Right cardiac atrium (tissue), 5 donors: ENCODE data around the gene COG2. TPM values are rescaled to one million over a fixed set of nuclear protein-coding genes. Genes with fewer than 3 reads are reported as not detected.

ENCODE experiments used
- ATAC-seq, 2 donors: fragments of 200-7000 bp; cut with Tn5 transposase; one replicate each; pipeline versions ENCODE4 v1.8.0 to v1.9.1; 2020; ENCODE audit warnings: moderate library complexity in 2 of 2, mild to moderate bottlenecking in 1 of 2
- DNase-seq, 3 donors: peaks; one replicate each; pipeline ENCODE4 v3.0.0-alpha.2; 2020
- H3K27ac ChIP-seq: one replicate; pipeline ENCODE4 v1.5.1; 2013; ENCODE audit warnings: mild to moderate bottlenecking, low read length, control low read depth, moderate library complexity
- H3K27me3 ChIP-seq: one replicate; pipeline ENCODE4 v1.6.1; 2013; ENCODE audit not compliant: control insufficient read depth, insufficient read depth
- H3K4me1 ChIP-seq: one replicate; pipeline ENCODE4 v1.6.1; 2013; ENCODE audit warnings: low read length; ENCODE audit not compliant: control insufficient read depth, insufficient read depth
- H3K4me3 ChIP-seq: one replicate; pipeline ENCODE4 v1.5.1; 2013; ENCODE audit warnings: low read length, control low read depth
- H3K9me3 ChIP-seq: one replicate; pipeline ENCODE4 v1.6.1; 2013; ENCODE audit warnings: low read length; ENCODE audit not compliant: control insufficient read depth
- WGBS: extraction: QIAGEN DNeasy Blood & Tissue Kit; methylation state at CpG from one replicate; pipeline ENCODE4 v1.1.7; 2013; 5-methylcytosine and 5-hydroxymethylcytosine counted together
- intact Hi-C, 4 donors: fragments of 100-400 bp; cut with DNase I; formaldehyde crosslinking; loops; one replicate each; pipeline versions ENCODE4 v1.11.0 to v1.14.0; 2022 to 2023
- polyA plus RNA-seq: library from polyadenylated mRNA; stranded (reverse); fragments of 200-250 nt; gene quantifications from one replicate; pipeline ENCODE4 v1.2.3, GENCODE V29; 2013
- total RNA-seq, 4 donors: library from RNA; stranded (reverse); fragmentation: NEBNext Ultra II Directional; extraction: Animal tissue kit (Norgen Biotek cat#: 25700); gene quantifications; one replicate each; pipeline ENCODE4 v1.2.1, GENCODE V29; 2021
- donor health status: healthy with polysubstance abuse.
- donor health status: DM: no; HTN: yes; CAD: no.
- donor health status: DM: no; HTN: no; CAD: no.
- donor health status: DM: no; HTN: yes; CAD: no; lungs with severe emphysema.
- donor health status: DM: yes; HTN: yes; CAD: no.

The COG2 gene
- total and polyA plus RNA-seq, 5 donors, result 19.4 to 43.9 (median 39.2) TPM

DNA sequence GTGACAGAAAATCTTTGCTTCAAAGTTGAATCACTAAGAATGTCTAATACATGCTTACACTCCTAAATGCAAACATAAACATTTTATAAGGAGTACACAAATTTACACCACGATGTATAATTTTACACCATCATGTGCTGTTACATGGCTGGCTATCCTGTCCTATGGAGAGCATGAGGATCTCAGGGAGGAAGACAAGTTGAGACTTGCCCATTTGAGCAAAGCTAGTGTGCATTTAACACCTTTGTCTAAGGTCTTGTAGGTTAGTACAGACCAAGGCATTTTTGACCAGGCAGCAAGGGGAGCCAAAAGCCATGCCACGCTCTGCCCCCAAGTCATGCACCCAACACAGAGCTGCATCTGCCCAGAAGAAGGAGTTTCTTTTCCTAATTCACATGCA is 14.5 kb upstream of the COG2 start:
- H3K27ac ChIP-seq, result no peak overlapping the region
- ATAC-seq (no peak), DNase-seq (no peak)
- no peaks in the 10 kb centered on the region for H3K4me1 ChIP-seq
- no peaks in the 10 kb centered on the region for H3K27me3 ChIP-seq
- WGBS, result 92% methylated on average over 2 of the region's 2 CpGs
- intact Hi-C loops, result no loop called here
- no peaks in the 10 kb centered on the region for H3K9me3 ChIP-seq
- H3K4me3 ChIP-seq, result no peak overlapping the region

DNA sequence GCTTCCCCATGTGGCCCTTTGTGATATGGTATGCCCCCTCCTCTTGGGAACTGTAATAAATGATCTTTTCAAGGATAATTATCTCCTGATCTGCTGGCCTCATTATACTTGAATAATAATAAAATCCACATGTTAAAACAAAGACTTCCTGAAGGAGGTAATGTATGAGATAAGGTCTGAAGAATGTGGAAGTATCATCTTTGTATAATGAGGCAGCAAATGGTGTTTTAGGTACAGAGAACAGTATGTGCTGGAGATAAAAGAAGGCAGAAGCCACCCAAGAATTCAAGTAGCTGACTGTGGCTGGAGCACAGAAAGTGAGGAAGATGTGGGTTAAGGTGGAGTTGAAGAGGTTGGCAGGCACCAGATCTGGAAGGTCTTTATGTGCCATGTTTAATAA is 12.8 kb upstream of the COG2 start:
- no peaks in the 10 kb centered on the region for H3K9me3 ChIP-seq
- no peak overlapping the region for H3K27ac ChIP-seq
- H3K4me3 ChIP-seq, result no peak overlapping the region
- DNase-seq (no peak), ATAC-seq (no peak)
- H3K27me3 ChIP-seq, result no peaks in the 10 kb centered on the region
- intact Hi-C loops, result no loop called here
- no peaks in the 10 kb centered on the region for H3K4me1 ChIP-seq

- Histone ChIP-seq H3K9me3 (no peaks in the 10 kb centered on the region), H3K4me1 (no peaks in the 10 kb centered on the region), H3K4me3 (no peak overlapping the region), H3K27me3 (no peaks in the 10 kb centered on the region), H3K27ac (no peak overlapping the region)
- no peak for DNase-seq
- intact Hi-C loops, result no loop called here
- ATAC-seq, result no peak
- 82% methylated on average over 1 of the region's 1 CpG for WGBS
Observed at GRCh38 chr1:230631477-230631876, 10.8 kb upstream of the COG2 start.

GRCh38 chr1:230632273-230632873 is 9.9 kb upstream of the COG2 start:
- H3K4me3 ChIP-seq, result no peak overlapping the region
- H3K4me1 ChIP-seq, result no peaks in the 10 kb centered on the region
- no peak for DNase-seq
- no peak overlapping the region for H3K27ac ChIP-seq
- intact Hi-C loops, result no loop called here
- peak; percentile 59 to 63 for ATAC-seq
- 69% methylated on average over 4 of the region's 4 CpGs for WGBS
- no peaks in the 10 kb centered on the region for H3K27me3 ChIP-seq
- H3K9me3 ChIP-seq, result no peaks in the 10 kb centered on the region

DNA sequence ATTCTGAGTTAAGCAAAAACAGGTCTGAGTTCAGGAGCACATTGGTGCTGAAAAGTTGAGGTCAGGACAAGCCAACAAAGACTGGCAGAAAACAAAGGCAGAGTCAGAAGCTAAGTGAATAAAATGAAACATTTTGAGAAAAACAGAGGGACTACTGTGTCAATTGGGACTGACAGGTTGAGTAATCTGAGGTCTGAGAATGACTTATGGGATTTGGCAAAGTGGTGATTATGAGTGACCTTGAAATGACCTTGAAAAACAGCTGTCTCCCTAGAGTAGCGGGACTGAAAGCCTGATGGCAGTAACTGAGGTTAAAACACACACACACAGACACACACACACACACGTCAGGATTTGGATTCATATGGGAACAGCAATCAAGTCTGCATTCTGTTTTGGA is 8.8 kb upstream of the COG2 start:
- DNase-seq (no peak), ATAC-seq (no peak)
- Histone ChIP-seq H3K4me3 (no peak overlapping the region), H3K4me1 (no peaks in the 10 kb centered on the region), H3K9me3 (no peaks in the 10 kb centered on the region), H3K27me3 (no peaks in the 10 kb centered on the region), H3K27ac (no peak overlapping the region)
- intact Hi-C loops, result no loop called here
- 42% methylated on average over 2 of the region's 2 CpGs for WGBS

DNA sequence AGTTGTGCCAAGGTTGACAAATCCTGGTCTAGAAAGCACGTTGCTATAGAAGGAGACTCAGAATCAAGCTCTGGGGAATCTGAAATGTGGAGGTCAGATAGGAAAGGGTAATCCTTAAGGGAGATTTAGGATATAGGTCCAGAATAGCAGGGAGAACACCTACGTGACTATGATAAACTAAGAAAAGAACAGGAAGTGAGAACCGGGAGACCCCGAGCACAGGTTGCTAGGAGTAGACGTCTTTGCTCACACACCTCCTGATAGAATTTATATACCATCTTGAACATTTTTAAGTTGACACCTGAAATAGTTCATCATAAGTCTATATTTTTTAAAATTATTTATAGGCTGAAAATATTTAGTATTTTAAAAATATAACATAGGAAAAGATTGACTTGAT is 7.9 kb upstream of the COG2 start:
- intact Hi-C loops, result no loop called here
- H3K27ac ChIP-seq, result no peak overlapping the region
- no peaks in the 10 kb centered on the region for H3K9me3 ChIP-seq
- no peak for DNase-seq
- WGBS, result 59% methylated on average over 5 of the region's 5 CpGs
- H3K4me3 ChIP-seq, result no peak overlapping the region
- no peak for ATAC-seq
- no peaks in the 10 kb centered on the region for H3K4me1 ChIP-seq
- no peaks in the 10 kb centered on the region for H3K27me3 ChIP-seq

GRCh38 chr1:230636575-230637148 is 5.6 kb upstream of the COG2 start:
- no peaks in the 10 kb centered on the region for H3K9me3 ChIP-seq
- ATAC-seq (no peak), DNase-seq (no peak)
- no peak overlapping the region for H3K4me3 ChIP-seq
- intact Hi-C loops, result no loop called here
- WGBS, result 81% methylated on average over 7 of the region's 7 CpGs
- no peak overlapping the region for H3K27ac ChIP-seq
- no peaks in the 10 kb centered on the region for H3K4me1 ChIP-seq
- no peaks in the 10 kb centered on the region for H3K27me3 ChIP-seq

- ATAC-seq (no peak), DNase-seq (no peak)
- Histone ChIP-seq H3K27me3 (no peaks in the 10 kb centered on the region), H3K4me1 (peaks cover 6% of the 10 kb centered on the region), H3K4me3 (no peak overlapping the region), H3K27ac (peak overlapping the region; percentile 44), H3K9me3 (no peaks in the 10 kb centered on the region)
- WGBS, result 68% methylated on average over 5 of the region's 5 CpGs
- intact Hi-C loops, result loop anchor here in 1 of 4 donors (10.0 kb wide), 1 partner anchor 135 kb away; no protein-coding TSS in a partner anchor
Observed at GRCh38 chr1:230639714-230640209, 2.5 kb upstream of the COG2 start.

DNA sequence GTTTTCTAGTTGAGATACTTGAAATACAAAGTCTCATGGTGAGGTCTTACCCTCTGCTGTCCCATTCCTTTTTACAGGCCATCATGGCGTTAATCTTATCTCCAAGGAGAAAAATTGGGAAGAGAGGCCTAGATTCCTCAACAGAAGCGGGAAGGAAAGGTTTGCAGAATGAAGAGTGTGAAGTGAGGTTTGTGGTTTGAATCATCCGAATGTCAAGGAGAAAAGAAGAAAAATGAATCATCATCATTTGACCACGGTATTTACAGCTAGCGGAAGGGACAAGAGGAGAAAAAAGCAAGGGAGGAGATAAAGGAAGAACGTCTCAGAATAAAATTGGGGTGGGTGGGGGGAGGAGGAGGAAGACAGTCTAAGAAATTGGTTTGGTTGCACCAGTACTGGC is 935 bp upstream of the COG2 start:
- Histone ChIP-seq H3K4me3 (no peak overlapping the region), H3K4me1 (peaks cover 6% of the 10 kb centered on the region), H3K9me3 (no peaks in the 10 kb centered on the region), H3K27me3 (no peaks in the 10 kb centered on the region), H3K27ac (no peak overlapping the region)
- WGBS, result 65% methylated on average over 6 of the region's 6 CpGs
- no peak for ATAC-seq
- intact Hi-C loops, result loop anchor here in 1 of 4 donors (10.0 kb wide), 1 partner anchor 133 kb away; no protein-coding TSS in a partner anchor
- no peak for DNase-seq

- no peak for ATAC-seq
- H3K4me1 ChIP-seq, result peaks cover 6% of the 10 kb centered on the region
- no peak overlapping the region for H3K27ac ChIP-seq
- intact Hi-C loops, result loop anchor here in 2 of 4 donors (2.0 to 10.0 kb wide), 2 partner anchors 133 kb away; no protein-coding TSS in a partner anchor
- no peak for DNase-seq
- no peak overlapping the region for H3K4me3 ChIP-seq
- no peaks in the 10 kb centered on the region for H3K27me3 ChIP-seq
- H3K9me3 ChIP-seq, result no peaks in the 10 kb centered on the region
- WGBS, result 17% methylated on average over 18 of the region's 18 CpGs
Observed at GRCh38 chr1:230641900-230642262, 400 bp upstream of the COG2 start.

DNA sequence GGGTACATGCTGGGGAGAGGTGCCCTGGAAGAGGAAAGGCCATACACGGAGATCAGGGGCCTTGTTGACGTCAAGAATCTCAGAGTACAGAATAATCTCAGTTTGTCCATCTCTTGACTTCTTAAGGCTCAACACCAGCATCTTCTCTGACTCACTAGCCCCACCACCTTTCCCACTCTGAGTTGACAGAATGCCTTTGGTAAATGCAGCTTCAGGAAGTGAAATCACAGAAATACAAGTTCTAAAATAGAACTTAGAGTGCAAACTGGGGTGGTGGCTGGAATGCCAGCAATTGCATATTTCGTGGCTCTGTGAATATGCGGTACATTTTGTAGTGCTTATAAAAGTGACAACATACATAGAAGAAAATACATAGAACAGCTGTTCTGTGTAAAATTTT is 1.6 kb downstream of the COG2 start:
- DNase-seq (no peak), ATAC-seq (no peak)
- no peak overlapping the region for H3K27ac ChIP-seq
- intact Hi-C loops, result loop anchor here in 2 of 4 donors (2.0 to 10.0 kb wide), 2 partner anchors 131 kb away; no protein-coding TSS in a partner anchor
- no peaks in the 10 kb centered on the region for H3K27me3 ChIP-seq
- peak overlapping the region; percentile 24 for H3K4me3 ChIP-seq
- H3K9me3 ChIP-seq, result no peaks in the 10 kb centered on the region
- peaks cover 8% of the 10 kb centered on the region for H3K4me1 ChIP-seq
- 34% methylated on average over 4 of the region's 4 CpGs for WGBS
